Endothelial cell of umbilical vein (primary cell): ENCODE results near the gene STX16. TPM values are rescaled to one million over a fixed set of nuclear protein-coding genes. Genes with fewer than 3 reads are reported as not detected.

Experiments used
- BruUV-seq: library from RNA; stranded (reverse); fragments of 400-500 nt; replicated peaks from 2 replicates; lab custom pipeline; 2021; lab: Mats Ljungman, UMichigan
- CTCF ChIA-PET: fragments of 300-600, 350-600 bp; sonication (Branson Sonifier 250); formaldehyde crosslinking; loops from one replicate; lab custom pipeline; 2021; ENCODE audit warnings: antibody characterized with exemption, inconsistent platforms; lab: Charles Lee
- POLR2A ChIA-PET: fragments of 300-600, 350-600 bp; sonication (Branson Sonifier 250); formaldehyde crosslinking; loops from one replicate; lab custom pipeline; 2021; ENCODE audit warnings: antibody characterized with exemption, inconsistent platforms; lab: Charles Lee
- DNase-seq: peaks from one replicate; pipeline ENCODE4 v3.0.0-alpha.2; 2011; ENCODE audit warnings: low read depth, low spot score
- FAIRE-seq: peaks from 2 replicates; lab custom pipeline; 2011; peaks lifted over from hg19 to GRCh38; lab: Jason Lieb, UNC
- H2AFZ ChIP-seq: 2 replicates; pipeline ENCODE4 v1.6.0; 2012; ENCODE audit warnings: low read depth, low read length, control low read depth, inconsistent platforms
- H3K27ac ChIP-seq: 2 replicates; pipeline ENCODE4 v1.5.1; 2011; ENCODE audit warnings: low read depth, mild to moderate bottlenecking, control low read depth, low read length, moderate library complexity; ENCODE audit not compliant: insufficient read depth
- H3K27me3 ChIP-seq, 2 experiments: 2 replicates each; pipeline versions ENCODE4 v1.6.0 to v1.6.1; 2011; ENCODE audit warnings: low read length in 2 of 2, mixed read lengths in 1 of 2; ENCODE audit not compliant: control insufficient read depth in 2 of 2, insufficient read depth in 2 of 2
- H3K36me3 ChIP-seq, 2 experiments: 2 replicates in 1 of 2; 3 replicates in 1 of 2; pipeline ENCODE4 v1.5.1; 2011; ENCODE audit warnings: low read length in 2 of 2, mild to moderate bottlenecking in 1 of 2, moderate library complexity in 1 of 2; ENCODE audit not compliant: control insufficient read depth in 2 of 2, insufficient read depth in 2 of 2; ENCODE audit errors: extremely low read depth in 1 of 2
- H3K4me1 ChIP-seq: 3 replicates; pipeline ENCODE4 v1.5.1; 2011; ENCODE audit warnings: mild to moderate bottlenecking, low read length; ENCODE audit not compliant: control insufficient read depth, insufficient read depth; ENCODE audit errors: extremely low read depth
- H3K4me2 ChIP-seq: 2 replicates; pipeline ENCODE4 v1.6.1; 2011; ENCODE audit warnings: low read length, control low read depth, mixed read lengths; ENCODE audit not compliant: insufficient read depth
- H3K4me3 ChIP-seq, 3 experiments: fragments of 200-600 bp in 1 of 3; sonication (generic), shearing (Covaris generic) in 1 of 3; replicated peaks in 1 of 3; 2 replicates each; pipeline ENCODE4 v1.5.1; 2011 to 2016; ENCODE audit warnings: control low read depth in 3 of 3, low read length in 3 of 3, mild to moderate bottlenecking in 2 of 3, inconsistent platforms in 1 of 3, low read depth in 1 of 3, moderate library complexity in 1 of 3; ENCODE audit not compliant: insufficient read depth in 1 of 3
- H3K79me2 ChIP-seq: 2 replicates; pipeline ENCODE4 v1.6.0; 2012; ENCODE audit warnings: low read length, inconsistent platforms; ENCODE audit not compliant: control insufficient read depth, insufficient read depth
- H3K9ac ChIP-seq: replicated peaks from 2 replicates; pipeline ENCODE3; 2011; ENCODE audit warnings: low read length, control low read depth; ENCODE audit not compliant: insufficient read depth; ENCODE audit errors: extremely low read depth
- H3K9me1 ChIP-seq: replicated peaks from 3 replicates; pipeline ENCODE4 v1.6.0; 2011; ENCODE audit warnings: mild to moderate bottlenecking, low read length; ENCODE audit not compliant: control insufficient read depth, insufficient read depth; ENCODE audit errors: extremely low read depth
- H3K9me3 ChIP-seq: replicated peaks from 2 replicates; pipeline ENCODE4 v1.5.1; 2012; ENCODE audit warnings: low read length, inconsistent platforms; ENCODE audit not compliant: control insufficient read depth, insufficient read depth
- H4K20me1 ChIP-seq: replicated peaks from 2 replicates; pipeline ENCODE3; 2011; ENCODE audit warnings: mild to moderate bottlenecking, low read length; ENCODE audit not compliant: control insufficient read depth, insufficient read depth; ENCODE audit errors: extremely low read depth
- EZH2 ChIP-seq: IDR thresholded peaks from 2 replicates; pipeline ENCODE4 v1.6.1; 2012; ENCODE audit warnings: borderline replicate concordance, low read depth, mild to moderate bottlenecking, moderate library complexity, low read length, inconsistent platforms; ENCODE audit not compliant: severe bottlenecking
- FOS ChIP-seq: IDR thresholded peaks from 2 replicates; pipeline ENCODE4 v1.6.1; 2011; ENCODE audit warnings: mild to moderate bottlenecking, low read length, moderate library complexity, borderline replicate concordance; ENCODE audit not compliant: insufficient read depth
- GATA2 ChIP-seq: IDR thresholded peaks from 2 replicates; pipeline ENCODE4 v1.7.0; 2011; ENCODE audit warnings: low read depth, mild to moderate bottlenecking, moderate library complexity, mixed read lengths, low read length; ENCODE audit not compliant: insufficient read length, insufficient read depth
- JUN ChIP-seq: IDR thresholded peaks from 2 replicates; pipeline ENCODE4 v1.6.1; 2011; ENCODE audit warnings: borderline replicate concordance, low read depth; ENCODE audit not compliant: insufficient read length, insufficient read depth
- MAX ChIP-seq: IDR thresholded peaks from 2 replicates; pipeline ENCODE4 v1.6.1; 2011; ENCODE audit not compliant: insufficient read depth, insufficient read length
- MYC ChIP-seq: IDR thresholded peaks from one replicate; pipeline ENCODE4 v1.6.1; 2011; ENCODE audit warnings: mild to moderate bottlenecking, low read depth, low read length
- POLR2A ChIP-seq: IDR thresholded peaks from 2 replicates; pipeline ENCODE4 v1.6.1; 2012; ENCODE audit warnings: low read depth, mild to moderate bottlenecking, control low read depth, low read length
- POLR2AphosphoS5 ChIP-seq: IDR thresholded peaks from 2 replicates; pipeline ENCODE4 v1.6.1; 2012; ENCODE audit warnings: low read depth, mild to moderate bottlenecking, control low read depth, low read length, moderate library complexity; ENCODE audit not compliant: insufficient read depth
- dilution Hi-C: fragments of 300-500 bp; cut with MboI; formaldehyde crosslinking; loops from one replicate; pipeline ENCODE4 v1.15.0; 2019; ENCODE audit warnings: low sequenced_read_pairs; ENCODE audit not compliant: extremely low pct_ligation_motif_present
- intact Hi-C: fragments of 100-400 bp; cut with micrococcal nuclease; formaldehyde crosslinking; loops from one replicate; pipeline ENCODE4 v1.10.0; 2022
- polyA plus RNA-seq, 4 experiments: library from polyadenylated mRNA; depleted of rRNA in 3 of 4; stranded (reverse) in 3 of 4; unstranded in 1 of 4; fragments of >200 nt; gene quantifications; 2 replicates each; pipeline versions ENCODE4 v1.2.1 to v1.2.3, GENCODE V29; 2011 to 2012; ENCODE audit warnings: missing spikeins in 1 of 4
- total RNA-seq: library from RNA; stranded (reverse); gene quantifications from 2 replicates; pipeline ENCODE4 v1.2.3, GENCODE V29; 2021
- TF ChIP-seq, protein P1 (sequence below), 2 donors: IDR thresholded peaks; 1 replicate in 1 of 2; 2 replicates in 1 of 2; pipeline ENCODE4 v1.5.1; 2011; ENCODE audit warnings: low read length in 2 of 2, mild to moderate bottlenecking in 2 of 2, moderate library complexity in 2 of 2, control low read depth in 1 of 2, inconsistent platforms in 1 of 2, low read depth in 1 of 2; ENCODE audit not compliant: insufficient read depth in 1 of 2; ENCODE audit errors: extremely low read depth in 1 of 2

The STX16 gene
- total and polyA plus RNA-seq, 2 donors (not counting 3 experiments of a cell fraction or from before 2014, with no cell fraction given): 43.1 to 63.5 TPM

DNA sequence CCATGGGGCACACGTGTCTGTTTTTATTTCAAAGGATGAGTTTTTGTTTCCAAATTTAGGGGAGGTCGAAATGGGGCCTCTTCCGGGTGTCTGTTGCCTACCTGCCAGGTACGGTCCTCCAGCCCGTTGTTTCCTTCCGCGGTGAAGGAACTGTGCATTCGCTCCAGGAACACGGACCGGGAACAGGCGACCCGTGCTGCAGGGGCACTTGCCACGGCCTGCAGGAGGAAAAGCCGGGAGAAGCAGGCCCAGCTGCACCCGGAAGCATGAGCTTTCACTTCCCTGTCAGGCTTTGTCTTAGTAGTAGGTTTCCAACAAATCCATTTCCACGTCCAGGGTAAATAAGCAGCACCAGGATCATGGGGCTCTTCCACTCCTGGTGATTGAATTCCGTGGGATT, 24.6 kb downstream of the STX16 start:
- intact Hi-C loops (no loop called here), dilution Hi-C loops (no loop called here)
- ChIA-PET CTCF (no interaction called here), POLR2A (no interaction called here)
- no TSS peak for BruUV-seq
- Histone ChIP-seq H3K9me1 (no peaks in the 10 kb centered on the region), H3K9ac (no peak overlapping the region), H3K4me1 (no peaks in the 10 kb centered on the region), H4K20me1 (no peaks in the 10 kb centered on the region), H3K36me3 (peaks cover 31 to 35% of the 10 kb centered on the region in 2 experiments), H3K27me3 (no peaks in the 10 kb centered on the region), H3K9me3 (no peaks in the 10 kb centered on the region), H3K79me2 (no peaks in the 10 kb centered on the region), H2AFZ (no peak overlapping the region), H3K27ac (no peak overlapping the region), H3K4me3 (no peak overlapping the region), H3K4me2 (no peak overlapping the region)
- TF ChIP-seq JUN (no peak), POLR2A (no peak)
- FAIRE-seq (no peak), DNase-seq (no peak)

DNA sequence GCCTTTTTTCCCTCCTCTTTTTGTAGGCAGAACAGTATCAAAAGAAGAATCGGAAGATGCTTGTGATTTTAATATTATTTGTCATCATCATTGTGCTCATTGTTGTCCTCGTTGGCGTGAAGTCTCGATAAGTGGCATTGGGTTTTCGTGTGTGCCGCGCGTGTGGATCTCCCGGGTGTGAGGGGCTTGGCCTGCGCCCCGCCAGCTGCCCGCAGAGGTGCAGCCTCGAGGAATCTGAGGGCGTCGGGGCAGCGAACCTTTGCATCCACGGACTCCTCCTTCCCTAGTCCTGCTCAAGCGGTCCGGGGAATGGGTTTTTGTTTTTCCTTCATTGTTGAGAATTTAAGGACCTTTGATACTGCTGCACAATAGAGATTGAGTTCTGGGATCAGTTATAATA, 25.1 kb downstream of the STX16 start:
- no peak overlapping the region for H3K9ac ChIP-seq
- no peak for TF ChIP-seq GATA2
- TF ChIP-seq MYC: no peak
- TF ChIP-seq EZH2: no peak
- TF ChIP-seq POLR2AphosphoS5: no peak
- no peak for TF ChIP-seq POLR2A
- no peak for TF ChIP-seq JUN
- TF ChIP-seq, protein P1, sequence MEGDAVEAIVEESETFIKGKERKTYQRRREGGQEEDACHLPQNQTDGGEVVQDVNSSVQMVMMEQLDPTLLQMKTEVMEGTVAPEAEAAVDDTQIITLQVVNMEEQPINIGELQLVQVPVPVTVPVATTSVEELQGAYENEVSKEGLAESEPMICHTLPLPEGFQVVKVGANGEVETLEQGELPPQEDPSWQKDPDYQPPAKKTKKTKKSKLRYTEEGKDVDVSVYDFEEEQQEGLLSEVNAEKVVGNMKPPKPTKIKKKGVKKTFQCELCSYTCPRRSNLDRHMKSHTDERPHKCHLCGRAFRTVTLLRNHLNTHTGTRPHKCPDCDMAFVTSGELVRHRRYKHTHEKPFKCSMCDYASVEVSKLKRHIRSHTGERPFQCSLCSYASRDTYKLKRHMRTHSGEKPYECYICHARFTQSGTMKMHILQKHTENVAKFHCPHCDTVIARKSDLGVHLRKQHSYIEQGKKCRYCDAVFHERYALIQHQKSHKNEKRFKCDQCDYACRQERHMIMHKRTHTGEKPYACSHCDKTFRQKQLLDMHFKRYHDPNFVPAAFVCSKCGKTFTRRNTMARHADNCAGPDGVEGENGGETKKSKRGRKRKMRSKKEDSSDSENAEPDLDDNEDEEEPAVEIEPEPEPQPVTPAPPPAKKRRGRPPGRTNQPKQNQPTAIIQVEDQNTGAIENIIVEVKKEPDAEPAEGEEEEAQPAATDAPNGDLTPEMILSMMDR (IDR thresholded peaks at IDR 0.05; ENCODE audit: extremely low read depth in 1 of 2, insufficient read depth in 1 of 2, low read depth in 1 of 2, low read length in 2 of 2): no peak
- TF ChIP-seq FOS: no peak
- TF ChIP-seq MAX: no peak
- no peaks in the 10 kb centered on the region for H3K9me1 ChIP-seq
- H4K20me1 ChIP-seq: no peaks in the 10 kb centered on the region
- DNase-seq (no peak), FAIRE-seq (no peak)
- H2AFZ ChIP-seq: no peak overlapping the region
- dilution Hi-C loops: no loop called here
- no TSS peak for BruUV-seq
- no peak overlapping the region for H3K4me3 ChIP-seq
- CTCF ChIA-PET: interaction anchor here (1.4 kb wide), 1 partner anchor 195 kb away, joined by 6 read pairs; no protein-coding TSS in a partner anchor
- H3K27me3 ChIP-seq: no peaks in the 10 kb centered on the region
- no peaks in the 10 kb centered on the region for H3K79me2 ChIP-seq
- no peak overlapping the region for H3K4me2 ChIP-seq
- intact Hi-C loops: no loop called here
- no peaks in the 10 kb centered on the region for H3K9me3 ChIP-seq
- peaks cover 30 to 35% of the 10 kb centered on the region in 2 experiments for H3K36me3 ChIP-seq
- no peak overlapping the region for H3K27ac ChIP-seq
- H3K4me1 ChIP-seq: no peaks in the 10 kb centered on the region
- POLR2A ChIA-PET: no interaction called here
